HG02970 (cell line): Measurements from ENCODE around the gene LRRC8C.
"Not testable (repeated sequence)": the region's sequence is repeated elsewhere in the genome, so short reads cannot be mapped to it uniquely, and the experiment has no call there.

Experiments
- ATAC-seq: cut with Tn5 transposase; IDR thresholded peaks from one replicate; pipeline ENCODE4 v1.9.1; 2021; ENCODE audit warnings: mild to moderate bottlenecking, moderate library complexity, moderate number of reproducible peaks; ENCODE audit not compliant: unreplicated experiment, low FRiP score

LRRC8C gene

GRCh38 chr1:89699451-89699986, 66.6 kb downstream of the LRRC8C start:
- no peak for ATAC-seq

GRCh38 chr1:89701746-89702241, 68.9 kb downstream of the LRRC8C start:
- no peak for ATAC-seq

DNA sequence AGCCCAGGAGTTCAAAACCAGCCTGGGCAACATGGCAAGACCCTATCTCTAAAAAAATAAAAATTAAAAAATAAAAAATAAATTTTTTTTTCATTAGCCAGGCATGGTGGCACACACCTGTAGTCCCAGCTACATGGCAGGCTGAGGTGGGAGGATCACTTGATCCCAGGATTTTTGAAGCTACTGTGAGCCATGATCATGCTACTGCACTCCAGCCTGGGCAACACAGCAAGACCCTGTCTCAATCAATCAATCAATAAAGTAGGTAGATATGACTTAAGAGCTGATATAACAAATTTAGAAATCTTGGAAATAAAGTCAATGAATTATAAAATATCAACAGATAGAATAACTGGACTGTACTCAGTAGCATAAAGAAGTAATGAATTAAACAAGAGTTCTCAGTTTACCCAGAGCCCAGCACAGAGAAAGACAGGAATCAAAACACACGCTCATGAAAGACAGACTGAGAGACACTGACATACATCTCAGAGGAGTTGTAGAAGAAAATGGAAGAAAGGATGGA, 69.7 kb downstream of the LRRC8C start:
- ATAC-seq = no peak

GRCh38 chr1:89703469-89703868, 70.5 kb downstream of the LRRC8C start:
- no peak for ATAC-seq

DNA sequence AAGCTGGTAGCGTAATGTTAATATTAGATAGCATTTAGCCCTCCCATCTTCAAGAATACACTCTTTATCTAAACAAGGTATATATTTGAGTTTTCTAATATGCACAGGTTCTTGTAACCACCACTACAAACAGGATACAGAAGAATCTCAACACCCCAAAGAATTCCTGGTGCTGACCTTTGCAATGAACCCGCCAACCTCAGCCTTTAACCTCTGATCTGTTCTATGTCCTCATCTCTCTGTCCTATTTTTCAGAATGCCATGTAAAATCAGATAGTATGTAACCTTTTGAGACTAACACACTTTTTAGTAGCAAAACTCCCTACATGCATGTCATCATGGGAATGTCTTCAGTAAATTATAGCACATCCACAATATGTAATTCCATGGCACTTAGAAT, 71.1 kb downstream of the LRRC8C start:
- no peak for ATAC-seq

DNA sequence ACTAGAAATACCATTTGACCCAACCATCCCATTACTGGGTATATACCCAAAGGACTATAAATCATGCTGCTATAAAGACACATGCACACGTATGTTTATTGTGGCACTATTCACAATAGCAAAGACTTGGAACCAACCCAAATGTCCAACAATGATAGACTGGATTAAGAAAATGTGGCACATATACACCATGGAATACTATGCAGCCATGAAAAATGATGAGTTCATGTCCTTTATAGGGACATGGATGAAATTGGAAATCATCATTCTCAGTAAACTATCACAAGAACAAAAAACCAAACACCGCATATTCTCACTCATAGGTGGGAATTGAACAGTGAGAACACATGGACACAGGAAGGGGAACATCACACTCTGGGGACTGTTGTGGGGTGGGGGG, 72.0 kb downstream of the LRRC8C start:
- not testable (repeated sequence) for ATAC-seq

DNA sequence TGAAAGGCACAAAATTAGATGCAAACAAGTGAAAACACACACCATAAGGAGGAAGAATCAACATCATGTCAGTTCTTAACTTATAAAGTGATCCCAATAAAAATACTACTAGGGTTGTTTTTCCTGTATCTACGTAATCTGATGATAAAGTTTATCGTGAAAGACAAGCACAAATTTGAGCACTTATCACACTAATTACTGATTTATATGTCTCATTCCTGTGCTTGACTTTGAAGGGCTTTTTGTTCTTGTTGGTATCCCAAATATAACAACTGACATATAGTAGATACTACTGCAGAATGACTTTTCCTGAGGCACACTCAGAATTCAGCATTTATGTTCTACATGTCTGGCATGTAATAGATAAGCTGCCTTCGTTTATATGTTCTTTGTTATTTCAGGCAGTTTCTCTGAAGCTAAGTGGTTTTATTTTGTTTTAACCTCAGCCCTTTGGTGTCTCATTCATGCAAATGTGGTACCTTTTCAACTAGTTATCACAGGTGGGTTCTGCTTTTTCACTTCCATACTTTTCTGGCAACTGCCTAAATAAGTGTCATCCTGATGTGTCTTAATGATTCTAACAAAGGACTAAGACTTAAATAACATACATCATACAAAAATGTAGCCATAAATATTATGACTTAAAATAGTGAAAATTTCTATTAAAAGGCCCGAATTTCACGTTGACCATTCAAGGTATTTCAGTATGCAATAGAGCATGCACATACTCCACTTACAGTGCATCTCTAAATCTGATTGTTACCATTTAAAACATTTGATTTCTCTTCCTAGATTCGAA, 73.2 kb downstream of the LRRC8C start:
- ATAC-seq = no peak

DNA sequence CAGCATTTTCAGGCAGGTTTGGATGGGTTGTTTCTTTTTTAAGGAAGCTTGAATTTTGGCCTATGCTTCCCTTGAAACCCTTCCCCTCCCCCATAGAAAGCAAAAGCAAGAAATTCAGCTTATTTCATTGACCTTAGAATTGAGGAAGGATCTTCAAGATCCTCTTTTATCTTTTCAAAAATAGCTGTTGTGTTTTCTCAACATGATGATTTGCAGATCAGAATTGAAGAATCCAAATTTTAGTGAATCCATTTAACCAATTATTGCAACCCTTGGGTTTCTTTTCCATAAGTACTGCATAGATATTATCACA, 73.7 kb downstream of the LRRC8C start:
- no peak for ATAC-seq

DNA sequence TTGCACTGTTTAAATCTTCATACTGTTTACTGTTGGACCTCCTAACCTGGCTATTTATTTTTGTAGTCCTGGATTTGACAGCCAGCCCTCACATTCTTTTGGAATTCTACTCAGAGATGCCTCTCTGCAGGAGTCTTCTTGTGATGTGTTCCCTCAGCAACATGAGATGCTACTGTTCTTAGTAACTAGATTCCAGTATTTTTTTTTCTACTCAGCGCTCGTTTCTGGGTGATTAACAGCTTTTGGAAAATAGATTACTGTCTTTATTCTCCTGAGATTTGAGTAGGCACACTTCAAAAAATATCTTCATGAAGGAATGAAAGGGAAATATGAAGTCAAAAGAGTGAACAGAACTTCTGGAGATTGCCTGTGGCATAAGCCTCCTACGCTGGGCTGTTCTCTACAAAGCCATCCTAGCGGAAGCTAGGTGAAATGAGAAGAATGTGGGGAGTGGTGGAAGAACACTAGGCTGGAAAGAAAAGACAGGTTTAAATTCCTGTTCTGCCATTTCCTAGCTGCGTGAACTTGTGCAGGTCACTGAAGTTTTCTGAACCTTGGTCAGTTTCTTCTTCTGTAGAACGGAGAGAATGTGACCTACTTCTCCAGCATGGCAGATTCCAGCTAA, 75.9 kb downstream of the LRRC8C start:
- no peak for ATAC-seq

DNA sequence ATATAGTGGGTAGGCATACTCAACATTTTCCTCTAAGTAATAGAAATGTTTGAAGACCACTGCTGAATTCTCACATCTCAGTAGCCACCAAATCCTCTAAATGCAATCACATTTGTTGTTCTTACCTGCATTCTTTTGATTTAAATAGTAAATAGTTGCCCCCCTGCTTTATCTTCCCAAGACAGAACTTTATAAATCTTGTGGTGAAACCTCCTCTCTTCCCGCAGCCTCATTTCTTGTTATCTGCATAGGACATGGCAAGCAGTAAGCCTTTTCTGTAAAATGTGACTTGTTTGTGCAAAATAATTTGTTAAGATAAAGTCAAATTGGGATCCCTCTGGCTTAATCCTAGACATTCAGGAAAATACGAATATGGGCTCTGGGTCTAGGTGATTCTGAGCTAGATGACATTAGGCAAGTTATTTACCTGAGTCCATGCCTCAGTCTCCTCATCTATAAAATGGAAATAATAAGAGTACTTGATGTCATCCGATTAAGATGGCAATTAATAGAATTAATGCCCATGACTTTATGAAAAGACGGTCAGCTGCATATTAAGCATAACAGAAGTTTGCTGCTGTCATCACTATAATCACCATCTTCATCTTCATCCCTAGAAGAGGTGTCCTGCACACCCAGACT, 77.7 kb downstream of the LRRC8C start:
- ATAC-seq = no peak

DNA sequence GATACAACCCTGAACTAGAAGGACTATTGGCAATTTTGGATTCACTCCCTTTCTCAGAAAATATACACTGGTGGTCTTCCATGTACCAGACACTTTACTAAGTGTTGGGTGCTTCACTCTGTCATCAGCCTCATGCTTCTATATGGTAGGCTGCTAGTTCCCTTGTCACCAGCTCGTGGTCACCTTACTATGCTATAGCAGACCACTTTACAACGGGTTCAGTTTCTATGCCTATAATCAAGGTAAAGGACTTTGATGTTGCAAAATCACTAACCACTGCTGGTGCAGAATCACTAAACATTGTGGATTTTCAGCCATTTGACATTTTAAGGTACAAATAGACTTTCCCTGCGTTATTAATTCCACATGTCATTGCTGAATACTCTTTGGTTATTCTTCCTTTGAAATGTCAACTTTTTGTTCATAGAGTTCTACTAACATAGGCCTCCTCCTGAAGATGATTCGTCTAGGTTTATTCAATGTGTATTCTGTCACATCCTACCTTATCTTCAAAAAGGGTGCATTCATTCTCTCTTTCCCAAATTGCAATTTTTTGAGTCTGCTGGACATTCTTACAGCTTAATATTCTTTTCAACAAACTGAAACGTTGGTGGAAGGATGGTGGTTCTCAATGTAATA, 78.3 kb downstream of the LRRC8C start:
- ATAC-seq = no peak

- no peak for ATAC-seq
Measured at GRCh38 chr1:89712420-89712819, 79.5 kb downstream of the LRRC8C start.

DNA sequence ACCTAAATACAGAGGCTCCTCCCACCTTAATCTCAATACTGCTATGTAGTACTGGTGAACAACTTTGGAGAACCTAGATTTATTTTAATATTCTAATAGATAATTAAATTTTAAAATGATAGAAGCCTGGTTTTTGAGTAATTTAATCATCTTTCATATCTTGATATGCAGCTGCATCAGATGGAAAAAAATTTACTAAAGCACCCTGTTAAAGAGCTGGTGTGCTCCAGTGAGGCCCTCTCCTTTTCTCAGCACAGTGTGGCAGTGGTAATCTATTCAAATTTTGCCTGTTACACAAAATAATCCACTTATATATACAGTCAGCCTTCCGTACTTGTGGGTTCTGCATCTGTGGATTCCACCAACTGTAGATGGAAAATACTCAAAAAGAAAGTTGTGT, 82.8 kb downstream of the LRRC8C start:
- no peak for ATAC-seq

DNA sequence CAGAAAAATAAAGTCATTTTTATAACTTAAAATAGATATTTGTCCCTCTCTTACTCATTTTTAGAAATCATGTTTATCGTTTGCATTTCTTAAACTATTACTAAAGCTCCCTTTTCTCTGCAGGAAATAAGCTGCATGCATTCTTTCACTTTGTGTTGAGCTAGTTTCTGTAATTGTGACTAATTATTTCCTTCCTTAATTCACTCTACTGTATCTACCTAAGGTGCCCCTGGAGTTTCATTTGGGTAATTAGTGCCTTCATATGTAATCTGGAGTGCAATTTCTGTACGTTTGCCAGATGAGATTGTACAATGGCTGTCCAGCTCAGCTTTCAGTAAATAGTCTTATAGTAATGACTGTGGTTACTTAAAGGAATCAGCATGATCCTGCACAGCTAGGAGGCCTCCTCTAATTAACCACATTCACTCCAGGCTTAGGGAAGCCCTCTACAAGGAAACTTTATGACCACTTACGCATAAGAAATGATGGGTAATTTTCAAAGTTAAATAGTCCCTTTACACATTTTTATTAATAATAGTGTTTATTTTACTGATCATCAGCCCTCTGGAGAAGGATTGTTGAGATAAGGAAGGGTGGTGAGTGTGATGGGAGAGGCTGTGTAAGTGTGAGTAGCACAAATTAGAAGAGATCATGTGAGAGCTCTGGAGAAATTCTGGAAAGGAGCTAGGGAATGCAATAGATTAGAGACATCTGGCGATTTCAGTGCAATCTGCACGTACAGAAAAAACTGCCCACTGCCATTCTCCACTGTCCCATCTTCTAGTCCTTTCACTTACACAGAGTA, 86.8 kb downstream of the LRRC8C start:
- peak; percentile 68 for ATAC-seq

GRCh38 chr1:89720839-89721238, 87.9 kb downstream of the LRRC8C start:
- ATAC-seq = no peak

GRCh38 chr1:89721351-89721750, 88.4 kb downstream of the LRRC8C start:
- ATAC-seq = no peak

- no peak for ATAC-seq
Measured at GRCh38 chr1:89723144-89723543, 90.2 kb downstream of the LRRC8C start.

GRCh38 chr1:89723863-89724262, 90.9 kb downstream of the LRRC8C start:
- no peak for ATAC-seq

DNA sequence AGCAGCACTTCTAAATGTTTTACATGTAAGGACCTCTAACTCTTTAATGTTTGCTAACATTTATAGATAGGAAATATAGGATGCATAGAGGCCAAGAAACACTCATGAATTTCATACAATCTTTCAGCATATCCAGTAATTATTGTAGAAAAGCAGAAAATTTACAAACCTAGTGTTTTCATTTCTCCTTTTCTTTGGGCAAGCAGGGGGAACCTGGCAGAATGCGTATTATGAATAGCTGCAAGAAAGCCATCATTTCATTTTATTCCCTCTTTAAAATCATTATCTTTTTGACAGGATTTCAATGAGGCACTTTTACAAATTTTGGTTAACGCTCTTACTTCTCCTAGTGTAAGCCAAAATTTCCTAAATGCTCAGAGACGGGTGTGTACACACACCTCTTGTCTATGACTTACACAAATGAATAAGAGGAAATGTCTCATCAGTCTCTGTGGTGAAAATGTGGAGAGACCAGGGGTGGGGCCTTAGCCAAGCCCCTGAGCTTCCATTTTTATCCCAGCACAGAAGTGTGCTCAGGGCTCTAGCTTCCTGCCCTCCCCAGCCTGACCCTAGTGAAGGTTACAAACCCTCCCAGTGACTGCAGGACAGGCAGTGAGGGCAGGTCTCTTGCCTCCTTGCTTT, 91.6 kb downstream of the LRRC8C start:
- ATAC-seq = no peak
